Upper lobe of right lung (tissue), 1 donor: ENCODE data around the gene FRS3. TPM values are rescaled to one million over a fixed set of nuclear protein-coding genes. Genes with fewer than 3 reads are reported as not detected.

ENCODE experiments used
- ATAC-seq: fragments of 200-7000 bp; cut with Tn5 transposase; one replicate; pipeline ENCODE4 v1.9.1; 2020; ENCODE audit warnings: mild to moderate bottlenecking, moderate library complexity
- DNase-seq: peaks from one replicate; pipeline ENCODE4 v3.0.0-alpha.2; 2020
- H3K27ac ChIP-seq: fragments of 200-600 bp; one replicate; pipeline ENCODE4 v1.8.0; 2022
- H3K27me3 ChIP-seq: fragments of 200-600 bp; one replicate; pipeline ENCODE4 v1.8.0; 2022; ENCODE audit warnings: mild to moderate bottlenecking
- H3K36me3 ChIP-seq: fragments of 200-600 bp; one replicate; pipeline ENCODE4 v1.8.0; 2022
- H3K4me1 ChIP-seq: fragments of 200-600 bp; one replicate; pipeline ENCODE4 v1.8.0; 2022
- H3K4me3 ChIP-seq: fragments of 200-600 bp; one replicate; pipeline ENCODE4 v1.8.0; 2022; ENCODE audit warnings: mild to moderate bottlenecking
- H3K9me3 ChIP-seq: fragments of 200-600 bp; one replicate; pipeline ENCODE4 v1.8.0; 2022
- intact Hi-C: fragments of 100-400 bp; cut with DNase I; formaldehyde crosslinking; loops from one replicate; pipeline ENCODE4 v1.11.0; 2022
- total RNA-seq: library from RNA; stranded (reverse); fragmentation: NEBNext Ultra II Directional; extraction: Animal tissue kit (Norgen Biotek cat#: 25700); gene quantifications from one replicate; pipeline ENCODE4 v1.2.1, GENCODE V29; 2021
- TF ChIP-seq, protein P1 (sequence below): fragments of 200-600 bp; IDR thresholded peaks from one replicate; pipeline ENCODE4 v1.8.0; 2022; ENCODE audit warnings: antibody characterized with exemption
- donor health status: DM: no; HTN: yes; CAD: no; lungs with severe emphysema.

Gene FRS3
- total RNA-seq, 1 donor from 2014 or later = 8.5 TPM

GRCh38 chr6:41811095-41811494 is 31.4 kb upstream of the FRS3 start:
- TF ChIP-seq, protein P1, sequence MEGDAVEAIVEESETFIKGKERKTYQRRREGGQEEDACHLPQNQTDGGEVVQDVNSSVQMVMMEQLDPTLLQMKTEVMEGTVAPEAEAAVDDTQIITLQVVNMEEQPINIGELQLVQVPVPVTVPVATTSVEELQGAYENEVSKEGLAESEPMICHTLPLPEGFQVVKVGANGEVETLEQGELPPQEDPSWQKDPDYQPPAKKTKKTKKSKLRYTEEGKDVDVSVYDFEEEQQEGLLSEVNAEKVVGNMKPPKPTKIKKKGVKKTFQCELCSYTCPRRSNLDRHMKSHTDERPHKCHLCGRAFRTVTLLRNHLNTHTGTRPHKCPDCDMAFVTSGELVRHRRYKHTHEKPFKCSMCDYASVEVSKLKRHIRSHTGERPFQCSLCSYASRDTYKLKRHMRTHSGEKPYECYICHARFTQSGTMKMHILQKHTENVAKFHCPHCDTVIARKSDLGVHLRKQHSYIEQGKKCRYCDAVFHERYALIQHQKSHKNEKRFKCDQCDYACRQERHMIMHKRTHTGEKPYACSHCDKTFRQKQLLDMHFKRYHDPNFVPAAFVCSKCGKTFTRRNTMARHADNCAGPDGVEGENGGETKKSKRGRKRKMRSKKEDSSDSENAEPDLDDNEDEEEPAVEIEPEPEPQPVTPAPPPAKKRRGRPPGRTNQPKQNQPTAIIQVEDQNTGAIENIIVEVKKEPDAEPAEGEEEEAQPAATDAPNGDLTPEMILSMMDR = no peak
- Histone ChIP-seq H3K4me1 (no peaks in the 10 kb centered on the region), H3K27ac (no peak overlapping the region), H3K36me3 (no peaks in the 10 kb centered on the region), H3K9me3 (no peaks in the 10 kb centered on the region), H3K27me3 (no peaks in the 10 kb centered on the region), H3K4me3 (no peak overlapping the region)
- intact Hi-C loops = no loop called here
- DNase-seq (no peak), ATAC-seq (no peak)

DNA sequence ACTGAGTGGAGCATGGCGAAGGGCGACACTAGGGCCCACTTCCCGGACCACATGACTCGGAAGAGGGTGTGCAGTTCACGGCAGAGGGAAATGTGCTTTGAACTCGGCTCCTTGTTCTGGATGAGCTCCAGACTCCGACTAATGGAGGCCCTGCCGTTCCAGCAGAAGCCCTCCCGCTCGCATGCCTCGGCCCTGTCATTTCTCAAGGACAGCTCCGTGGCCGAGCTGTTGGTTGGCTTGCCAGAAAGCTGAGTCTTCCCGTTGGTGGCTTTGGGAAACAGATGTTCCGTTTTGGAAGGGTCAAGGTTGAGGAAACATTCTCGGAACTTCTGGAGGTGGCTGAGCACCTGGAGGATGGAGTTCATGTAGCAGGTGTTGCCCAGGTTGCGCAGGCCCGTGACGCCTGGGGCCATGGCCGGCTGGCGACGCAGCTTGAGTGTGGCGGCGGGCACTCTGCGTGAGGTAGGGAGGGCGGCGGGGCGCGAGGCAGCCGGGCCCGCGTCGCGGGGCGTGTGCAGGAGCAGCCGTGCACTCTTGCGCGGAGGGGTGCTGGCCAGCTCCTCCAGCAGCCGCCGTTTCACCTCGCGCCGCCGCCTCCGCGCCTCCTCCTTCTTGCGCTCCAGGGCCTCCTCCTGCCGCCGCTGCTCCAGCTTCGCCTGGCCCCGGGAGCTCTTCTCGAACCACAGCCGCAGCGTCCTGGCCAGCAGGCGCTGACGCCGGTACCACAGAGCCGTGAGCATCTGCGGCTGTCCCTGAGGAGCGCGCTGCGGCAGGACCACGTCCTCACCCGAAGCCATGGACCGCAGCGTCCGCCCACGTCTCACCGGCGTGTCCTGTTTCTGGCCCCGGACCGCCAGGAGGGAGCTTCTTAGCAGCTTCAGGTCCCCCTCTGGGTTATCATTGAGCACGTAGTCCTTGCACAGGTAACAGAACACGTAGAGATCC is 26.4 kb upstream of the FRS3 start:
- no peak for ATAC-seq

DNA sequence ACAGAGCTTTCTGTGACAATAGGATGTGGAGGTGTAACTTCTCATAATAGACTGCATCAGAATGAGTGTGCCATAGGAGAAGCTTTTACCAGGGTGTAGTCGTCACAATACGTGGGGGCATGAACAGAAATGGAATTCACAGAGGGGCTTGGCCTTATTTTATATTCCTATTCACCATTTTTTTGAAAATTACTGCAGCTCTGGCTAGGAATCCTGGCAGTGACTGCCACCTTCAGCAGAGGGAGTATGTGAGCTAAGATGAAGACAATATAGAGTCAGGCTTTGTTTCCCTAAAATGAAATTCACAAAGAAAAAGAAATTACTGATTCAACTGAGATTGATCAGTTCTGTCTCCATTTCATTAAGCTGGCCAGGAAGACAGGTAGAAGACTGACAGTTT is 21.7 kb upstream of the FRS3 start:
- TF ChIP-seq, protein P1 = no peak

More for the DNA sequence above, 26.4 kb upstream of the FRS3 start:
- Histone ChIP-seq H3K4me1 (no peaks in the 10 kb centered on the region), H3K36me3 (no peaks in the 10 kb centered on the region), H3K9me3 (no peaks in the 10 kb centered on the region), H3K27ac (no peak overlapping the region), H3K27me3 (no peaks in the 10 kb centered on the region), H3K4me3 (no peak overlapping the region)
- DNase-seq = no peak
- TF ChIP-seq, protein P1 = no peak
- intact Hi-C loops = no loop called here

GRCh38 chr6:41799559-41799911 is 19.8 kb upstream of the FRS3 start:
- Histone ChIP-seq H3K9me3 (no peaks in the 10 kb centered on the region), H3K4me1 (no peaks in the 10 kb centered on the region), H3K27ac (no peak overlapping the region), H3K27me3 (no peaks in the 10 kb centered on the region), H3K4me3 (no peak overlapping the region), H3K36me3 (peaks cover 26% of the 10 kb centered on the region)
- TF ChIP-seq, protein P1 = no peak
- intact Hi-C loops = no loop called here
- DNase-seq = no peak
- no peak for ATAC-seq

More for the DNA sequence above, 21.7 kb upstream of the FRS3 start:
- Histone ChIP-seq H3K4me3 (no peak overlapping the region), H3K4me1 (no peaks in the 10 kb centered on the region), H3K27me3 (no peaks in the 10 kb centered on the region), H3K9me3 (no peaks in the 10 kb centered on the region), H3K36me3 (peaks cover 11% of the 10 kb centered on the region), H3K27ac (no peak overlapping the region)
- no peak for ATAC-seq
- no peak for DNase-seq
- intact Hi-C loops = no loop called here

- TF ChIP-seq, protein P1 = no peak
- no peaks in the 10 kb centered on the region for H3K9me3 ChIP-seq
- no peaks in the 10 kb centered on the region for H3K4me1 ChIP-seq
- H3K27ac ChIP-seq = no peak overlapping the region
- ATAC-seq (no peak), DNase-seq (no peak)
- intact Hi-C loops = no loop called here
- H3K4me3 ChIP-seq = no peak overlapping the region
- peaks cover 28% of the 10 kb centered on the region for H3K36me3 ChIP-seq
- H3K27me3 ChIP-seq = no peaks in the 10 kb centered on the region
Observed at GRCh38 chr6:41798901-41799558, 19.3 kb upstream of the FRS3 start.
